ENCODE results near the gene ZNF101. TPM values are rescaled to one million over a fixed set of nuclear protein-coding genes. Genes with fewer than 3 reads are reported as not detected.
"Not testable (repeated sequence)": the region's sequence is repeated elsewhere in the genome, so short reads cannot be mapped to it uniquely, and the experiment has no call there.

The ZNF101 gene
- total RNA-seq, 2 donors from 2014 or later = 3.0 to 3.4 TPM

- DNase-seq (ENCODE audit: low spot score) = no peak
- Histone ChIP-seq H3K4me3 (no peak overlapping the region), H3K27ac (no peak overlapping the region), H3K27me3 (no peaks in the 10 kb centered on the region), H3K4me1 (no peaks in the 10 kb centered on the region), H3K9me3 (peaks cover 0 to 12% of the 10 kb centered on the region in 2 donors), H3K36me3 (no peaks in the 10 kb centered on the region)
- no peak for TF ChIP-seq CTCF (IDR thresholded peaks at IDR 0.05)
Observed at GRCh38 chr19:19696386-19696785, 27.7 kb downstream of the ZNF101 start.

- H3K4me1 ChIP-seq = no peaks in the 10 kb centered on the region
- no peak overlapping the region for H3K27ac ChIP-seq
- peaks cover 0 to 18% of the 10 kb centered on the region in 2 donors for H3K9me3 ChIP-seq
- DNase-seq (ENCODE audit: low spot score) = no peak
- no peak for TF ChIP-seq CTCF (IDR thresholded peaks at IDR 0.05)
- H3K36me3 ChIP-seq = no peaks in the 10 kb centered on the region
- H3K27me3 ChIP-seq = no peaks in the 10 kb centered on the region
- H3K4me3 ChIP-seq = no peak overlapping the region
Observed at GRCh38 chr19:19697589-19697988, 28.9 kb downstream of the ZNF101 start.

- not testable (repeated sequence) for DNase-seq (ENCODE audit: low spot score); H3K4me3 ChIP-seq; H3K4me1 ChIP-seq; H3K36me3 ChIP-seq; H3K27me3 ChIP-seq; H3K27ac ChIP-seq
- H3K9me3 ChIP-seq = peaks cover 0 to 44% of the 10 kb centered on the region in 2 donors
Observed at GRCh38 chr19:19700493-19700892, 31.9 kb downstream of the ZNF101 start.

- Histone ChIP-seq H3K36me3 (peaks cover 8% of the 10 kb centered on the region), H3K27me3 (no peaks in the 10 kb centered on the region), H3K9me3 (peaks cover 23 to 77% of the 10 kb centered on the region in 2 donors), H3K4me3 (no peak overlapping the region), H3K27ac (no peak overlapping the region), H3K4me1 (no peaks in the 10 kb centered on the region)
- no peak for TF ChIP-seq CTCF (IDR thresholded peaks at IDR 0.05)
- no peak for DNase-seq (ENCODE audit: low spot score)
Observed at GRCh38 chr19:19704836-19705235, 36.2 kb downstream of the ZNF101 start.

GRCh38 chr19:19710506-19710905 is 41.9 kb downstream of the ZNF101 start:
- TF ChIP-seq CTCF (IDR thresholded peaks at IDR 0.05) = no peak
- Histone ChIP-seq H3K4me3 (no peak overlapping the region), H3K9me3 (peaks cover 66 to 100% of the 10 kb centered on the region in 2 donors), H3K27me3 (no peaks in the 10 kb centered on the region), H3K4me1 (no peaks in the 10 kb centered on the region), H3K36me3 (peaks cover 38% of the 10 kb centered on the region), H3K27ac (no peak overlapping the region)
- DNase-seq (ENCODE audit: low spot score) = no peak

- Histone ChIP-seq H3K36me3 (peaks cover 44% of the 10 kb centered on the region), H3K27ac (no peak overlapping the region), H3K4me3 (no peak overlapping the region), H3K4me1 (no peaks in the 10 kb centered on the region), H3K9me3 (peaks cover 73 to 100% of the 10 kb centered on the region in 2 donors), H3K27me3 (no peaks in the 10 kb centered on the region)
- DNase-seq (ENCODE audit: low spot score) = no peak
- TF ChIP-seq CTCF (IDR thresholded peaks at IDR 0.05) = no peak
Observed at GRCh38 chr19:19711306-19711933, 42.8 kb downstream of the ZNF101 start.
